Hindlimb muscle (tissue), 1 donor: ENCODE data around the gene ANKRD42. TPM values are rescaled to one million over a fixed set of nuclear protein-coding genes. Genes with fewer than 3 reads are reported as not detected.

Experiments used
- DNase-seq: peaks from one replicate; pipeline ENCODE4 v3.0.0-alpha.2; 2013
- polyA plus RNA-seq: library from polyadenylated mRNA; unstranded; fragments of 120-200 nt; gene quantifications from one replicate; pipeline ENCODE4 v1.2.1, GENCODE V29; 2013; ENCODE audit not compliant: insufficient read length

Gene ANKRD42
- polyA plus RNA-seq, 1 donor: 3.9 TPM

- DNase-seq: no peak
These were observed 99.9 kb downstream of the ANKRD42 start for GRCh38 chr11:83293457-83293774.

- DNase-seq: no peak
These were observed 100.7 kb downstream of the ANKRD42 start for GRCh38 chr11:83294208-83294607.

Other genes with a start within 250 kb of the ANKRD42 start
- gene RAB30, start 121.8 kb upstream of the ANKRD42 start, polyA plus RNA-seq: 13.9 TPM
- 37.3 TPM for gene PCF11, start 36.6 kb upstream of the ANKRD42 start, polyA plus RNA-seq
- gene CCDC90B, start 92.7 kb downstream of the ANKRD42 start, polyA plus RNA-seq: 74.9 TPM